AG09309 (cell line): ENCODE measurements around the gene CD300LD.

Source experiments
- DNase-seq: peaks from one replicate; pipeline ENCODE4 v3.0.0-alpha.2; 2010; ENCODE audit warnings: low read depth
- H3K4me3 ChIP-seq: 2 replicates; pipeline ENCODE4 v1.5.1; 2011; ENCODE audit warnings: mild to moderate bottlenecking, low read depth, low read length, moderate library complexity; ENCODE audit not compliant: control insufficient read depth
- TF ChIP-seq, protein P1 (sequence below): IDR thresholded peaks from 2 replicates; pipeline ENCODE4 v1.5.1; 2011; ENCODE audit warnings: mild to moderate bottlenecking, low read depth, low read length, inconsistent platforms; ENCODE audit not compliant: insufficient read depth, control insufficient read depth; ENCODE audit errors: missing control alignments

The CD300LD gene

DNA sequence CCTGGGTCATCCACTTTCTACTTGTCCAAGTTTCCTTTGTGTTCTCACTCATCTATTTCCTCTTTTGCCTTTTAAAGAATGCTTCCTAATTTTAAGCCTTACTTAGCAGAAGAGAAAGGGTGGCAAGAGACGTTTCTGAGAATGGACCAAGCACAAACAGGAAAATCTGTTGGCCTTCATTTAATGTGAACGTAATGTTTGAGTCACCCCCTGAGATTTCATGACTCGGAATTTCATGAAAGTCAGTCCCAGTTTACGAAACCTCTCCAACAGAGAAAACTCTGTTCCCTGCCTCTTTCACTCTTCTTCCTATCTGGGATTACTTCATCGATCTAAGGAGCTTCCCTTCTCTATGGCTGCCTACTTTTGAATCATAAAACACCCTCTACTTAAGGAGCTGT is 31.6 kb upstream of the CD300LD start, which contains the start of gene CD300E:
CD300E (minus strand) TSS at position 46 of the 401 bp plus-strand sequence. CDS start 117 bp downstream, outside the sequence.
- no peak within 1 kb of the TSS for H3K4me3 ChIP-seq
- DNase-seq, result no peak
- TF ChIP-seq, protein P1, sequence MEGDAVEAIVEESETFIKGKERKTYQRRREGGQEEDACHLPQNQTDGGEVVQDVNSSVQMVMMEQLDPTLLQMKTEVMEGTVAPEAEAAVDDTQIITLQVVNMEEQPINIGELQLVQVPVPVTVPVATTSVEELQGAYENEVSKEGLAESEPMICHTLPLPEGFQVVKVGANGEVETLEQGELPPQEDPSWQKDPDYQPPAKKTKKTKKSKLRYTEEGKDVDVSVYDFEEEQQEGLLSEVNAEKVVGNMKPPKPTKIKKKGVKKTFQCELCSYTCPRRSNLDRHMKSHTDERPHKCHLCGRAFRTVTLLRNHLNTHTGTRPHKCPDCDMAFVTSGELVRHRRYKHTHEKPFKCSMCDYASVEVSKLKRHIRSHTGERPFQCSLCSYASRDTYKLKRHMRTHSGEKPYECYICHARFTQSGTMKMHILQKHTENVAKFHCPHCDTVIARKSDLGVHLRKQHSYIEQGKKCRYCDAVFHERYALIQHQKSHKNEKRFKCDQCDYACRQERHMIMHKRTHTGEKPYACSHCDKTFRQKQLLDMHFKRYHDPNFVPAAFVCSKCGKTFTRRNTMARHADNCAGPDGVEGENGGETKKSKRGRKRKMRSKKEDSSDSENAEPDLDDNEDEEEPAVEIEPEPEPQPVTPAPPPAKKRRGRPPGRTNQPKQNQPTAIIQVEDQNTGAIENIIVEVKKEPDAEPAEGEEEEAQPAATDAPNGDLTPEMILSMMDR, result no peak

DNA sequence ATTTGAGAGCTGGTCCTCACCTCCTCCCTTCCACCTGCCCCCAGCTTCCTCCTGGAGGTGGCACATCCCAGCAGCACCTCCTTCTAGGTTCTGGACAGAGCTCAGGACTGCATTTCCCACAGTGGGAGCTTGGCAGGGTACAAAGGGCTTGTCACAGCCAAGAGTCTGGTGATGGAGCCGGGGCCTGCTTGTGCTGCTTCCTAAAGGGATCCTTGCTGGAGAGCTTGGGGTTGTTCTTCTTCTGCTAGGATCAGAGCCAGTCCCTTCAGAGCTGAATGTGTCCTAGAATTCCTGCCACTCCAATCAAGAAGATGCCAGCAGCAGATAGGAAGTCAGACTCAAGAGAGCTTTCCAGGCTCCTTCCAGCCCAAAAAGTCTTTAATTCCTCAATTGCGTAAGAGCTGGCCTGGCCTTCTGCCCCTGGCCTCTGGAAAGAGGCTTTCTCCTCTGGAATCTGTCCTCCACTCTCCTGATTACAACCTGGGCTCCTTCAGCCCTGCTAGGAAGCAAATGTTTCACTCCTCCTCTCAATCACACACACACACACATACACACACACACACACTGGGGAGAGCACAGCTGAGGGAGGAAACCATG is 27.1 kb upstream of the CD300LD start:
- DNase-seq, result no peak
- H3K4me3 ChIP-seq, result no peak overlapping the region
- TF ChIP-seq, protein P1, result no peak

DNA sequence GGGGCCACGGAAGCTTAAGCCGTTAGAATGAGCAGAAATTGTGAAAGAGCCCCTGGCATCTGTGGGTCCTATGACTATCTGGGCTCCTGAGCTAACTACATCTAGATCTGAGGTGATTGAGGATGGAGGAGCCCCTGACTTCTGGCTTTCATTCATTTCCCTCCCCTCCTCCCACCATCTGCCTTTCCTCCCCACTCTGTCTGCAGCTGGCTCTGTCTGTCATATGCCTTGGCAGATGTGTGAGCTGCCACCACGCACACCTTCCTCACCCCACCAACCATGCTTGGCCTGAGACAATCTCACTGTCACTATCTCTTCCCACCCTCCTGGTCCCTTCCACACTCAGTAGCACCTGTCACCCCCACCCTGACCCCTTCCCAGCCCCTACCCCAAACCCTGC is 26.4 kb upstream of the CD300LD start:
- H3K4me3 ChIP-seq, result no peak overlapping the region
- DNase-seq, result no peak
- TF ChIP-seq, protein P1, result no peak

DNA sequence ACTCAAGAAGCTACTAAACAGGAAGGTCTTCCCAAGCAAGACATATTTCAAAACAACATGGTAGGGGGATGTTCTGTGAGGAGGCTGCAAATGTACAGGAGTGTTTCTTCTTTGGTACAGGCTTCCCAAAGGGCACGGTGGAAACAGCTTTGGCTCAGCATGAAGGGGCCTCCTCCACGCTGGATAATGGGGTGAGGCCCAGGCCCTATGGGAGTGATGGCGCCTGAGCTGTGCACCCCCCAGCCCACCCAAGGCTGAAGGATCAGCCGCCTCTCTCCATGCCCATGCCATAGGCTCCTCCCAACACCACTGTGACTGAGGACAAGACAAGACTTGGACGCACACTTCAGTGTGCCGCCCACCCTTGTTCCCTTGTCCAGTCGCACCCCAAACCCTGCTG is 24.6 kb upstream of the CD300LD start:
- TF ChIP-seq, protein P1, result no peak
- no peak for DNase-seq

DNA sequence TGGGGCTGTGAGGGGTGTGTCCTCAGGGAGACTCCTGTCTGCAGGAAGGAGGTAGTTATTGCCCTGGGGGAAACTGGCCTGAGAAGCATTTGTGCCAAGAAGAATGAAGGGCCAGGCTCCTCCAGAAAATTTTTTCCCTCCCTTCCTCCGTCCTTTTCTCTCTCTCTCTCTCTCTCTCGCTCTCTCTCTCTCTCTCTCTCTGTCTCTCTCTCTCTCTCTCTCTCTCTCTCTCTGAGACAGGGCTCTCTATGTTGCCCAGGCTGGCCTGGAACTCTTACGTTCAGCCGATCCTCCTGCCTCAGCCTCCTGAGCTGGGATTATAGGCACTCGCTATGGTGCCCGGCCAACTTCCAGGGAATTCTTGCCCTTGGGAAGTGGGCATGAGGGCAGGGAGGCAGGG is 20.0 kb upstream of the CD300LD start:
- DNase-seq, result no peak
- TF ChIP-seq, protein P1, result no peak
- no peak overlapping the region for H3K4me3 ChIP-seq

More for the DNA sequence above, 24.6 kb upstream of the CD300LD start:
- H3K4me3 ChIP-seq, result no peak overlapping the region

DNA sequence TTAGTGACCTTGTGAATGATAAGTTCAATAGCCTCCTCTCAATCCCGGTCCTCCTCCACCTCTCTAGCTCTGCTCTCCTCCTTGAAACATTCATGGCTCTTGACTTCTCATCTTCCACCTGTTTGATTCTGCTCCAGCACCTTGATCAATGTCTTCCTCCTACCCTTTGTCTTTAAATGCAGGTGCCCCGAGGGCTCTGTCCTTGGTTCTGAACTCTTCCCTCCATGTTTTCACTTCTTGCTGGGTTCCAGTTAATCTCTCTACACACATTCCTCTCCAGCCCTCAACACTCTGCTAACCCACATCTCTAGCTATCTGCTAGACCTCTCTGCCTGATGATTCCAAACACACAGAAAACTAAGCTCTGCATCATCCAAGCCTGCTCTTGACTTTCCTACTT is 18.0 kb upstream of the CD300LD start:
- no peak for DNase-seq
- TF ChIP-seq, protein P1, result no peak
- no peak overlapping the region for H3K4me3 ChIP-seq

DNA sequence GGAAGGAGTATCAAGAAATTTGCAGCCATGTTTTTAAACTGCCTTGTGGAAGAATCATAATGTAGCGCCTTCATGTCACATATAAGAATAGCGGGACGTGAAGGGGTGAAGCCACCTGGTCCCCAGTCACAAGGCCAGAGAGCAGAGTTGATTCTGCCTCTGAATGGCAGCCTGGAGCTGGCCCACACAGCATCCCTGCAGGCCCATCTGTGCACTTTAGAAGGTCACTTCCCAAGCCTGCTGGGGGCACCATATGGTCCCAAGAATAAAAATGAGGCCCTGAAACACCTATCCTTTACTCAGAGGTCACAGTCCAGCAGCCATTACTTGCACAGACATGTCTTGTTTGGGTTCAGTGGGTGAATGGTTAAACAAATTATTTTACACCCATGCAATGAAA is 16.4 kb upstream of the CD300LD start:
- TF ChIP-seq, protein P1, result no peak

More for the DNA sequence above, 16.4 kb upstream of the CD300LD start:
- DNase-seq, result no peak
- no peak overlapping the region for H3K4me3 ChIP-seq
